ENCODE results near the gene CTIF.
"Not testable (repeated sequence)": the region's sequence is repeated elsewhere in the genome, so short reads cannot be mapped to it uniquely, and the experiment has no call there.

CTIF gene

GRCh38 chr18:48801728-48802542, 263.1 kb downstream of the CTIF start:
- DNase-seq (ENCODE audit: low read depth in 2 of 2) = no peak

DNA sequence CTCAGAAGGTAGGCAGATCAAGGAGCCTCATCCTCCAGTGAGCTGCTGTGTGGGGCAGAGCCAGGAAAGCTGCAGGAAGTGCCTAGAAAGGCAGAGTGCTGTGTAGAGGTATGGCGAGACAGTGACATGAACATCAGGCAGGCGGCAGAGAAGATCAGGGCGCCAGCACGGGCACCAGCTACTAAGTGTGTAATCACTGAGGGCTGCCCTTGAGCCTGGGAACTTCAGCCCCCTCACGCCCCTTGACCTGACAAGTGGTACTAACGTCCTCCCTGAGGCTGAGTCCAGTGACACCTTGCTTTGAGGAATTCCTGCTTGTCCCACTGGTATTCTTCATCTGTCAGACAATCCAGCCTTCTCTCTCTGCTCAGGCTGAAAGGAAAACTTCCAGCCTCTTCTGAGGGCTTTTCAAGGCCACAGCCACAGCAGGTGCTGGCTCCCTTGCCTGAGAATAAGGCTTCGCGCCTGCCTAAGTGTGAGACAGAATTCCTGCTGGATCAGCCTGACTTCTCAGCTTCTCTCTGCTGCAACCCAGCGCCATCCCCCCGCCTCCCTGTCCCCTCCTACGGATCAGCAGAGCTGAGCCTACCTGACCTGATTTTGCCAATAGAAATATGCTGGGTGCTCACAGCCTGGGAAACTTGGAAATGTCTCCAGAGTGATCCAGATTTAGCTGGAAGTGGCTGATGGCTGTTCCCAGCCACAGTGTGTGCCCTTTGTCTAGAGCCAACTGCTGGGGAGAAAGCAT, 263.9 kb downstream of the CTIF start:
- no peak for DNase-seq (ENCODE audit: low read depth in 2 of 2)

- no peak for DNase-seq (ENCODE audit: low read depth in 2 of 2)
Observed at GRCh38 chr18:48803518-48803917, 264.7 kb downstream of the CTIF start.

GRCh38 chr18:48803951-48804855, 265.4 kb downstream of the CTIF start:
- DNase-seq (ENCODE audit: low read depth in 2 of 2) = no peak

DNA sequence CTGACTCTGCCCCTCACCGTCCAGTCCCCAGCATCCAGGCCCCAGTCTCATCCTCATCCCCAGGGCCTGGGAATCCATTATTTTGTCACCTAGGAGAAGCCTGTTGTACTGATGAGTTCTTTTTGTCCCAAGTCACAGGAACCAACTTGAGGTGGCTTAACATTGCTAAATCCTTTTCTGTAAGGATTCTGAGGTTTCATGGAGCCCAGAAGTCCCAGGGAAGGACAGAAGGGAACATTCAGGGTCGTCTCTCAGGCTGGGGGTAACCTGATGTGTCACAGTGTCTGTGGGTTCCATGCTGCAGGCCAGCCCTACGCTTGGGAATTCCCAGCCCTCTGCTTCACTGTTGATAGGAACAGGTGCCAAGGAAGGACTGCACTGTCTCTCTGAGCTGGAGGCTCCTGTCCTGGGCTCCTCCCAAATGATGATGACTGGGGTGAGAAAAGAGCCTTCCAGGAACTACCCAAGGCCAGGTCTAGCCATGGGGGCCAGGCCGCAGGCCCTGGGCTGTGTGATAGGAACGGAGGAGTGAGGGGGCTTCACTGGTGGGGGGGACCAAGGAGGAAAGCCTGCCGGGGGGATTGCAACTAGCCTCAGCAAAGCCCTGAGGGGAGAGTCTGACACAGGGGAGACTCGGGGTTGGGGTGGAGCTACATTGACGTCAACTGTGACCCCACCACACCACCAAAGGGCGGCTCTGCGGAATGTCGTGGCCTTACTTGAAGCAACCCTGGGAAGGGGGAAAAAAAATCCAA, 266.2 kb downstream of the CTIF start:
- no peak for DNase-seq (ENCODE audit: low read depth in 2 of 2)

- DNase-seq (ENCODE audit: low read depth in 2 of 2) = no peak
Observed at GRCh38 chr18:48805826-48806535, 267.1 kb downstream of the CTIF start.

GRCh38 chr18:48806551-48807261, 267.9 kb downstream of the CTIF start:
- DNase-seq (ENCODE audit: low read depth in 2 of 2) = no peak

DNA sequence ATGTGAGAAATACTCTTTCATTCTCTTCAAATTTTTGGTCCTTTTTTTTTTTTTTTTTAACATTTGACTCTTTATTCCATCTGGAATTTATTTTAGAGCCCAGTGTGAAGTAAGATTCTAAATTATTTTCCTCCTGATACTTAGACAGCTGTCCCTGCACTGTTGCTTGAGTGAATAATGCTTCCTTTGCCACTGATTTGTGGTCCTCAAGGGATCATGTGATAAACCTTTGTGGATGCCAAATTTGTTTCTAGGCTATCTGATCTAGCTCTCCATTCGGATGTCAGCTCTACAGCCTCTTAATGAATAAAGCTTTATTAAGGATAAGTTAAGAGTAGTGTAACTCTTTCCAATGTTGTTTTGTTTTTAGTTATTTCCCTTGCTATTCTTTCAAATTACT, 269.6 kb downstream of the CTIF start:
- no peak for DNase-seq (ENCODE audit: low read depth in 2 of 2)

DNA sequence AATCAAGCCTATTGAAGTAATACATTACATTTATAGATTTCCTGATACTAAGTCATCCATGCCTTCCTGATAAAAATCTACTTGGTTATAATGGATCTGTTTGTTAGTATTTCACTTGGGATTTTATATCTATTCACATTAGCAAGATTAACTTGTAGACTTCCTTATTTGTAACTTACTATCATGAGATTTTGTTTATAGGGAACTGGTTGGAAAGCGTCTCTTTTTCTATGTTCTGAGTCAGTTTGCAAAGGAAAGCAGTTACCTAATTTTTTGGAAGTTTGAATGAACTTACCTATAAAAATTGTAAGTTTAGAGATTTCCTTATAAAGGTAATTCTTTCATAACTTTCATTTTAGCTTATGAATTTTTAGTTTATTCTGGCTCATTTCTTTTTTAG, 270.5 kb downstream of the CTIF start:
- DNase-seq (ENCODE audit: low read depth in 2 of 2) = no peak

GRCh38 chr18:48810805-48811204, 272.0 kb downstream of the CTIF start:
- no peak for DNase-seq (ENCODE audit: low read depth in 2 of 2)

GRCh38 chr18:48811401-48811800, 272.6 kb downstream of the CTIF start:
- no peak for DNase-seq (ENCODE audit: low read depth in 2 of 2)

DNA sequence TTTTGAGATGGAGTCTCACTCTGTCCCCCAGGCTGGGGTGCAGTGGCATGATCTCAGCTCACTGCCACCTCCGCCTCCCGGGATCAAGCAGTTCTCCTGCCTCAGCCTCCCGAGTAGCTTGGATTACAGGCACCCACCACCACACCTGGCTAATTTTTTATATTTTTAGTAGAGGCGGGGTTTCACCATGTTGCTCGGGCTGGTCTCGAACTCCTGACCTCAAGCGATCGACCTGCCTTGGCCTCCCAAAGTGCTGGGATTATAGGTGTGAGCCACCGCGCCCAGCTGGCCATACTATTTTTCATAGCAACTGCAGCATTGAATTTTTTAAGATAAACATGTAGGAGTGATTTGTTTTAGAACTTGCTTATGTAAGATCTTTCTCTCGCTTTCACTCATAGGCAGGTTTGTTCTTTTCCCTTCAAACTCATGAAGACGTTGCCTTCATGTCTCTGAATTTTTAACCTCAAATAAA, 273.2 kb downstream of the CTIF start:
- DNase-seq (ENCODE audit: low read depth in 2 of 2) = not testable (repeated sequence)

GRCh38 chr18:48813321-48813720, 274.5 kb downstream of the CTIF start:
- no peak for DNase-seq (ENCODE audit: low read depth in 2 of 2)

DNA sequence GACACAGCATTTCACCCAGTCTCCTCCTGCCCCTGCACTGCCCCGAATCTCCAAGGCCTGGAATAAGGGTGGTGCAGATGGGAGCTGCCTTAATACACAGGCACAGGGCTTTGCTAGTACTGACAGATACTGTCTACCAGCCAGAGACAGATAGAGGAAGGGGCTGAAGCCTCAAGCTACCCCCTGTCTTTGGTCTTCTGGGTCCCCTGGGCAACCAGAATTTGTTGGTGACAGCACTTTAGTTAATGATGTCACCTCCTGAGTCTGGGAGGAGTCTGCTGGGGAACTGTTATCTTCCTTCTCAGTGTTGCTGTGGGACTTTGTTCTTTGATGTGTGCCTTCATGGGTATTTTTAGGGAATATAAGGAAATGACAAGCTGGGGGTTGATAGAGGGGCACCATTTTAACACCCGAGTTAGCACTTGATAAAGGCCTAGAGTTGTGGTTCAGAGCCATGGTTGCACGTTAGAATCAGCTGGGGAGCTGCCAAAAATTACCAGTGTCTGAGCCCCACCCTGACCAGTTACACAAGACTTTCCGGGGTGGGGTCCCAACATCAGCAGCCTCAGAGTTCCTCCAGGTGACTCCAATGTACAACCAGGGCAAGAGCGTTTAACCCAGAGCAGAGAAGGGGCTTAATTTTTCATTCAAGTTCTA, 275.1 kb downstream of the CTIF start:
- DNase-seq (ENCODE audit: low read depth in 2 of 2) = no peak

DNA sequence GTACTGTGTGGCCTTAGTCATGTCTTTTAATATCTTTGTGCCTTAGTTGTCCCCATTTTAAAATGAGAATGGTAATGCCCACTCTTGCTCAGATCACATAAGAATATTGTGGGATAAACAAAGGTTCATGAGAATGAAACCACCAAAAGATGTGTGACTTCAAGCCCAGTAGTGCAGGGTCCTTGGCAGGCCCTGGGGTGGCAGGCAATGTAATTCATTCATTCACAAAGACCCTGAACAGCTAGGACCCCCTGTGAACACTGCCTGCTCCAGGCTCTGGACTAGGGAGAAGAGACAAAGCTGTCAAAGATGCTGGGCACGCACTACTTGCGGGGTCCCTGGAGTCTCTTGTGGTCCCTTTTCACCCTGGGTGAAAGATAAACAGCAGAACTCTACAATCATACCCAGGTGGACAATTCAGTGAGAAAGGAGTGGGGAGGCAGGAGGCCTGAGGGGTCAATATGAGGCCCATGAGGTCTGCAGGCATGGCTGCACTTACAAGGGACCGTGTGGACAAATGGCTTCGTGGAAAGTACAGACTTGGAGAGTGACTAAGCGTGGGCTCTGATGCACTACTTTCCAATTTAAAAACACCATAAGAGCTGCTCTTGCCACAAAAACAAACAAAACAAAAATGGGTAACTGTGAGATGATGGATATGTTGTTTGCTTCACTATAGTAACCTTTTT, 275.8 kb downstream of the CTIF start:
- no peak for DNase-seq (ENCODE audit: low read depth in 2 of 2)

DNA sequence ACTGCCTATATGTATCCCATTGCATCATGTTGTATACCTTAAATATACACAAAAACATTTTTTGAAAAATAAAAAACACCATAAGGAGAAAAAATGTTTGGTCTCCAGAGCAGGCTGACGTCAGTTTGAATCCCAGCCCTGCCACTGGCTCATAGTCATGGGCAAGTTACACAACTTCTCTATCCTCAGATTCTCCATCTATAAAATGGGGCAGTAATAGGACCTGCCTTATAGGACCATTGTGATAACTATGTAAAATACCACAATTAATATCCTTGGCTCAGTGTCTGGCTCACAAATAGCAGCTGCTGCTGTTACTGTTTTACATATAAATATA, 276.3 kb downstream of the CTIF start:
- no peak for DNase-seq (ENCODE audit: low read depth in 2 of 2)

DNA sequence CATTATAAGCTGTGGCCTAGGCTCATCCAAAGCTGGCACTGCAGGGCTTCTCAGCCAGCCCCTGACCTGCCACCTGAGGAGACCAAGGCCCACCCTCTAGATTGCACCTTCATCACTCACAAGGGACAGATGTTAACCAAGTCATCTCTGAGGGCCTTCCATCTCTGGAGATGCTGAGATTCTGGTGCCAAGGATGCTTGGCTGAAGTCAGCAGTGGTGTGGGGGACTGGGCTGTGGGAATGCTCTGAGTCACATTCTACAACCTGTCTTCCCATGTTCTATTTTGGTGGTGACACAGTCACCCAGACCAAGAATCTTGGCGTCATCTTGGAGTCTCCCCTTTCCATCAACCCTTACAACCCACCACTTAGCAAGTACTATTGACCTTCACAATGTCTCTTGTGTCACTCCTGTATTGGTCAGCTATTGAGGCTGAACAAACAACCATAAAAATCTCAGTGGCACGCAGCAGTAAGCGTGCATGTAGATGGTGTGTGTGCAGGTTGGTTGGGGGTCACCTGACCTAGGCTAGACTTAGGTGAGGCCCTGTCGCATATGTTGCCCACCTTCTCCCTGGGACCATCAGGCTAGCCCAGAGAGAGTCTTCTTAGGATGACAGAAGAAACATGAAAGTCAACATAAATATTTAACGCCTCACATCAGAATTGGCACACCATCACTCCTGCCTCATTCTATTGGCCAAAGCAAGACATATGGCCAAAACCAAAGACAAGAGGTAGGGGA, 276.9 kb downstream of the CTIF start:
- DNase-seq (ENCODE audit: low read depth in 2 of 2) = no peak

GRCh38 chr18:48816554-48816953, 277.7 kb downstream of the CTIF start:
- no peak for DNase-seq (ENCODE audit: low read depth in 2 of 2)
